Ovary (tissue), 10 donors: ENCODE measurements around the gene ZNF792. TPM values are rescaled to one million over a fixed set of nuclear protein-coding genes. Genes with fewer than 3 reads are reported as not detected.

Experiments used
- DNase-seq, 5 donors: peaks; one replicate each; pipeline ENCODE4 v3.0.0-alpha.2; 2019 to 2020
- H3K27ac ChIP-seq, 2 donors: fragments of 200-600 bp; one replicate each; pipeline versions ENCODE4 v1.5.1 to v1.8.0; 2019 to 2022
- H3K27me3 ChIP-seq: fragments of 200-600 bp; one replicate; pipeline ENCODE4 v1.8.0; 2022
- H3K36me3 ChIP-seq: fragments of 200-600 bp; sonication (generic); one replicate; pipeline ENCODE4 v1.5.1; 2019
- H3K4me1 ChIP-seq: one replicate; pipeline ENCODE4 v1.8.1; 2013; ENCODE audit warnings: mild to moderate bottlenecking, moderate library complexity; ENCODE audit not compliant: insufficient read depth
- H3K4me3 ChIP-seq: fragments of 200-600 bp; sonication (generic); one replicate; pipeline ENCODE4 v1.5.1; 2017
- H3K9me3 ChIP-seq, 2 donors: fragments of 200-600 bp in 1 of 2; sonication (generic) in 1 of 2; one replicate each; pipeline versions ENCODE4 v1.5.1 to v1.8.1; 2013 to 2019; ENCODE audit warnings: mild to moderate bottlenecking in 1 of 2, moderate library complexity in 1 of 2
- EP300 ChIP-seq: sonication (generic); formaldehyde crosslinking; IDR thresholded peaks from one replicate; pipeline ENCODE4 v1.6.1; 2017; ENCODE audit warnings: antibody characterized with exemption
- POLR2A ChIP-seq: fragments of 450-650 bp; IDR thresholded peaks from one replicate; pipeline ENCODE4 v1.6.1; 2017; ENCODE audit warnings: antibody characterized with exemption, mild to moderate bottlenecking, moderate library complexity
- WGBS, 3 donors: extraction: QIAGEN DNeasy Blood & Tissue Kit in 1 of 3; methylation state at CpG; one replicate each; pipeline versions ENCODE4 v1.1.5 to v1.1.7; 2013 to 2017; 5-methylcytosine and 5-hydroxymethylcytosine counted together
- intact Hi-C, 4 donors: fragments of 100-400 bp; cut with DNase I; formaldehyde crosslinking; loops; one replicate each; pipeline versions ENCODE4 v1.11.0 to v1.15.1; 2022 to 2023
- long read RNA-seq, 3 donors: library from polyadenylated mRNA in 2 of 3; unstranded in 2 of 3; transcript quantifications; one replicate each; pipeline ENCODE4 v2.0.0 and lab custom pipeline, GENCODE V29; 2021 to 2026
- polyA plus RNA-seq, 2 donors: library from polyadenylated mRNA; stranded (reverse); fragments of 200-250 nt in 1 of 2; fragments of 350-450 nt in 1 of 2; fragmentation: Illumina TruSeq in 1 of 2; extraction: RNeasy Lipid Tissue Mini Kit (QIAGEN cat#74804) in 1 of 2; gene quantifications; one replicate each; pipeline ENCODE4 v1.2.3, GENCODE V29; 2013 to 2014
- total RNA-seq, 7 donors: library from RNA; depleted of rRNA in 2 of 7; stranded (reverse); fragments of >200 nt in 2 of 7; fragmentation: NEBNext Ultra II Directional in 3 of 7; extraction: Animal tissue kit (Norgen Biotek cat#: 25700) in 3 of 7; gene quantifications; one replicate each; pipeline versions ENCODE4 v1.1.0 to v1.2.4, GENCODE V29; 2016 to 2023
- TF ChIP-seq, protein P1 (sequence below), 3 donors: fragments of 450-650 bp in 2 of 3; fragments of 200-600 bp in 1 of 3; IDR thresholded peaks; one replicate each; pipeline versions ENCODE4 v1.5.1 to v1.8.0; 2016 to 2022; ENCODE audit warnings: antibody characterized with exemption in 3 of 3, mild to moderate bottlenecking in 1 of 3
- donor health status: DM: no; HTN: no; CAD: no; lungs with moderate emphysema.
- donor health status: DM: no; HTN: no; CAD: no.
- donor health status: Bipolar disorder and iron deficiency.
- donor health status: DM: yes; HTN: yes; CAD: no.
- donor health status: DM: no; HTN: no; CAD: no.
- donor health status: DM: yes; HTN: yes; CAD: no.

Gene ZNF792
- 1 to 10 TPM; 2.6 to 5.4 (median 4.5) TPM for total RNA-seq
- polyA plus RNA-seq, result 1 to 10 TPM; 2.9 to 5.1 TPM
- long read RNA-seq, donor 1, partial matches to known transcripts, result 0 of 5 reads
- long read RNA-seq, donor 1, other reads (novel, unspliced or antisense), result 1 of 5 reads
- long read RNA-seq, donor 2, partial matches to known transcripts, result 0 of 2 reads
- long read RNA-seq, donor 2, other reads (novel, unspliced or antisense), result 0 of 2 reads
- long read RNA-seq, donor 3, partial matches to known transcripts, result 0 of 5 reads
- long read RNA-seq, donor 3, other reads (novel, unspliced or antisense), result 1 of 5 reads

DNA sequence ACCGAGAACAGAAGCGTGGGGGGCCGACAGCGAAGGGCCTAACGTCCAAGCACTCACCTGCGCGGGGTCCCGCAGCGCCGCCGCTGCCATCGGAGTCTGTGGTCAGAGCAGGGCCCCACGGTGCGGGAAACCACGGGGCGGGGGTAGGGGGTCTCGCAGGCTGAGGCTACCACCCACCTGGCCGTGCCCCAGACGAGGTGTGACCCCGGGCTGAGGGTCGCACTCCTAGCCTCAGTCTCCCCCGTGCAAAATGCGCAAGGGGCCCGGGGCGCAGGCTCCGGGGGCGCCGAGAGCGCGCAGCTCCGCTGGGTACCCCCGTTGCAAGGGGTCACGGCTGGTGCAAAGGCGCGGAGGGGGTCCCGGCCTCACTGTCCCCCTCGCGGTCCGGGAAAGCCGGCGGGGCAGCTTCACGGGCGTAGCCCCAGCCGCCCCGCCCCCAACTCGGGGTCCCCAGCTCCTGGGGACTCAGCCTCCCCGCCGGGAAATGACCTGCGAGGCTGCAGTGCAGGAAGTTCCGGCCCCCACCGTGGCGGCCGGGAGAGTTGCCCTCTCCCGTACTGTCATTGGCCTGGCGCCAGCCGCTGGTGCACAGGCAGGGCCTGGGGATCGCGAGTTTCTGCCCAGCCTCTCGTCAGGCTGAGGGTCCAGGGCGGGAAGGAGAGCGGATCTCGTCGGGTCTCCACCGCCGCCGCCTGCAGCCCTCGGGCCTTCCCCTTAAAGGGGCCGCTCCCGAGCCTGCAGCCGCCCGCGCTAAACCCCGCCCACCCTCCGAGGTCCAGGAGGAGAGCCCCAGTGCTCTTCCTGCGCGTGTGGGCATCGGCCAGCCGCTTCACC is at the start of gene ZNF792:
Gene ZNF792, minus strand, starts transcription at position 657 of the 834 bp plus-strand sequence. Its CDS starts 567 bp downstream, at position 90.
- 0 to 1% (median 0%) methylated on average over 32 to 78 of the region's 78 CpGs for WGBS, 3 donors

DNA sequence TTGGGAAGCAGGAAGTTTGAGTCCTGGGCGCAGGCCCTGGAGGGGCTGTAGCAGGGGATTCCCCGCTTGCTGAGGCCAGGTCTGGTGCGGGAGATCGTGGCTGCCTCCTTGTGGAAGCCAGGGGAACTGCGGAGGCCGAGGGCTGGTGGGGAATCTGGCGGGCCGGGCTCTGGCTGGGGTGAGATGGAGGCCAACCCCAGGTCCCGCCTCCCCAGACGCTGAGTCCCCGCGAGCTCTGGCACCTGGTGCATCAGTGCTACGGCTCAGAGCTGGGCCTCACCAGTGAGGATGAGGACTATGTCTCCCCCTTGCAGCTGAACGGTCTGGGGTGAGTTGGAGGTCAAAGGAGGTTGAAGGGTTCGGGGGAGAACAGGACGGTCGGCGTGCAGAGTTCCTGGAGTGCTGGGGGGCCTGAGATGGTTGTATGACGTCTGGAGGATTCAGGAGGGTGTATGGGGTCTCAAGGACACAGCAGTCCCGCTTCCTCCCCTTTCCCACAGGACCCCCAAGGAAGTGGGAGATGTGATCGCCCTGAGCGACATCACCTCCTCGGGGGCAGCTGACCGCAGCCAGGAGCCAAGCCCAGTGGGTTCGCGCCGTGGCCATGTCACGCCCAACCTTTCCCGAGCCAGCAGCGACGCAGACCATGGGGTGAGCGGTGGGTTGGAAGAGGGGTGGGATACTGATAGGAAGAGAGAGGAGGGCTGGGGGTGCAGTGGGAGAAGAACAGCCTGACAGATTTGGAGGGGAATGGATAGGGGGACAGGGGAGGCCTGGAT is 49.2 kb upstream of the ZNF792 start:
- peak; percentile 69 to 88 (median 77) for DNase-seq
- Histone ChIP-seq H3K27me3 (no peaks in the 10 kb centered on the region), H3K36me3 (no peaks in the 10 kb centered on the region), H3K9me3 (no peaks in the 10 kb centered on the region), H3K4me1 (no peaks in the 10 kb centered on the region), H3K27ac (peak overlapping the region in 1 of 2 donors; percentile 2), H3K4me3 (no peak overlapping the region)
- intact Hi-C loops, result loop anchor here (2.0 to 5.0 kb wide), 2 partner anchors 40 to 41 kb away; no protein-coding TSS in a partner anchor
- TF ChIP-seq, protein P1, sequence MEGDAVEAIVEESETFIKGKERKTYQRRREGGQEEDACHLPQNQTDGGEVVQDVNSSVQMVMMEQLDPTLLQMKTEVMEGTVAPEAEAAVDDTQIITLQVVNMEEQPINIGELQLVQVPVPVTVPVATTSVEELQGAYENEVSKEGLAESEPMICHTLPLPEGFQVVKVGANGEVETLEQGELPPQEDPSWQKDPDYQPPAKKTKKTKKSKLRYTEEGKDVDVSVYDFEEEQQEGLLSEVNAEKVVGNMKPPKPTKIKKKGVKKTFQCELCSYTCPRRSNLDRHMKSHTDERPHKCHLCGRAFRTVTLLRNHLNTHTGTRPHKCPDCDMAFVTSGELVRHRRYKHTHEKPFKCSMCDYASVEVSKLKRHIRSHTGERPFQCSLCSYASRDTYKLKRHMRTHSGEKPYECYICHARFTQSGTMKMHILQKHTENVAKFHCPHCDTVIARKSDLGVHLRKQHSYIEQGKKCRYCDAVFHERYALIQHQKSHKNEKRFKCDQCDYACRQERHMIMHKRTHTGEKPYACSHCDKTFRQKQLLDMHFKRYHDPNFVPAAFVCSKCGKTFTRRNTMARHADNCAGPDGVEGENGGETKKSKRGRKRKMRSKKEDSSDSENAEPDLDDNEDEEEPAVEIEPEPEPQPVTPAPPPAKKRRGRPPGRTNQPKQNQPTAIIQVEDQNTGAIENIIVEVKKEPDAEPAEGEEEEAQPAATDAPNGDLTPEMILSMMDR (IDR thresholded peaks at IDR 0.05), result peak; percentile 90 to 96 (median 94)
- no peak for TF ChIP-seq EP300
- WGBS, 3 donors, result 49 to 52% (median 50%) methylated on average over 32 of the region's 32 CpGs

More for the DNA sequence above, at the start of gene ZNF792:
- TF ChIP-seq POLR2A (no peak), EP300 (no peak)
- TF ChIP-seq, protein P1 (IDR thresholded peaks at IDR 0.05), result no peak
- DNase-seq, result peak; percentile 45 to 71 (median 65)
- peaks cover 0 to 17% of the 10 kb centered on the region in 2 donors for H3K9me3 ChIP-seq
- no peaks in the 10 kb centered on the region for H3K27me3 ChIP-seq
- intact Hi-C loops, result no loop called here
- H3K27ac ChIP-seq, result no peak within 1 kb of the TSS
- peak within 1 kb of the TSS; percentile 86 for H3K4me3 ChIP-seq
- peaks cover 10% of the 10 kb centered on the region for H3K36me3 ChIP-seq
- H3K4me1 ChIP-seq, result peaks cover 6% of the 10 kb centered on the region

DNA sequence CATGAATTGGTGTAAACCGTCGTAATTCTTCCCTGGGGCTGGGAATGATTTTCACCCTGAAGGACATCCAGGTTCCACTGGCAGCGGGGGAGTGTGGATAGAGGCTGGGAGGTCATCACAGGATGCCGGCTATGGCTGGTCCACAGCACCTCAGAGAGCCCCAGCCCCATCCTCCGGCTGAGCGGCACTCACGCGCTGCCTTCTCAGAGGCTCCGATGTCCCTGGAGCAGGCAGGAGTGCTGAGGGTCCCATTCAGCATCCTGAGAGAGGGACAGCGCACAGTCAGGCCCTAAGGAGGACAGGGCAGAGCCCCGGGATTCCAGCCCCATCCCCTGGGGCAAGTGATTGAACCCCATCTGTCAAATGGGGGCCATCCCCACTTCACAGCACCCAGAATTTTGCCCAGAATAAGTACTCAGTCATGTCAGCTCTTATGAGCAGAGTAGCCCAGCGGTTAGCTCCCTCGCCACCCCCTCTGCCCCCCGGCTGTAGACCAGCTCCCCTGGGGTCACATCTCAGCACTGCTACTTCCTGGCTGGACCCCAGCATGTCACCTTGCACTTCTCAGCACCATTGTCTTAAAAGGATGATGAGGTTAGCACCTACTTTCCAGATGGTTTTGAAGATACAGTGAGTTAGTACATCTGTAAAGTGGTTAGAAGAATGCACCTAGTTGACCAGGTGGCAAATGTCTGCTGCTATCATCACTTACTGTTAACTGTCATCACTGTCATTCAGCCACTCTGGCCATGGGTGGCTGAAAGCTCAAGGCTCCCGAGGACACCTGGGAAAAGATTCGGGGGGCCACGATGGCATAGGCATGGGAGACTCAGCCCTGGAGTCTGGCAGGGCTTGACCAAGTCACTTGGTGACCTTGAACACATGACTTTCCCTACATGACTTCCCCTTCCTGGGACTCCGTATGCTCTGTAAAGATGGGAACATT is 48.0 kb upstream of the ZNF792 start:
- Histone ChIP-seq H3K4me3 (no peak overlapping the region), H3K27me3 (no peaks in the 10 kb centered on the region), H3K36me3 (no peaks in the 10 kb centered on the region), H3K4me1 (no peaks in the 10 kb centered on the region), H3K27ac (no peak overlapping the region), H3K9me3 (no peaks in the 10 kb centered on the region)
- DNase-seq, result no peak
- 69 to 80% (median 69%) methylated on average over 18 of the region's 18 CpGs for WGBS, 3 donors
- intact Hi-C loops, result loop anchor here (2.0 to 5.0 kb wide), 2 partner anchors 39 to 40 kb away; no protein-coding TSS in a partner anchor
- TF ChIP-seq EP300 (no peak), POLR2A (no peak)
- TF ChIP-seq, protein P1 (IDR thresholded peaks at IDR 0.05), result no peak
